ENCODE results near the gene PCSK5.

The PCSK5 gene

DNA sequence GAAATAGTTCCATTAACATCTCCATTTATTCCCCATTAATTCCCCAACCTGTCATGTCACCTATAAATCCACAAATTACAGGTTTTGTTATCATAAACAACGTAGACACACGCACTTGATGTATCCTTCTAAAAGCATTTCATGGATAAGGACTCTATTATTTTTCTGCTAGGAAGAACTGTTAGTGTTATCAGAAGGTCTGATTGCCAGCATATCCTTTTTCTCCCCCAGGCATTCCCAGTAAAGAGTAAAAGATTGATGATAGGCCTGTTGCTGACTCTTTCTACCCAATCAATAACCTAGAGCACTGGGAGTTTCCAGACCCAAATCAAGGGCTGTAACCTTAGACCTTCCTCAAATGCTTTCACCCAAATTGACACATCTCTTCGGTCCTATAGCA lies 442.9 kb downstream of the PCSK5 start:
- Histone ChIP-seq H3K4me3 (ENCODE audit: low read length) (no peak overlapping the region), H3K4me1 (ENCODE audit: control insufficient read depth, insufficient read depth, low read length) (no peaks in the 10 kb centered on the region), H3K9me3 (ENCODE audit: control insufficient read depth, insufficient read depth, low read length) (no peaks in the 10 kb centered on the region), H3K36me3 (ENCODE audit: control insufficient read depth, insufficient read depth, low read length) (no peaks in the 10 kb centered on the region), H3K27me3 (ENCODE audit: control insufficient read depth, insufficient read depth, low read length) (no peaks in the 10 kb centered on the region), H3K27ac (ENCODE audit: low read length) (no peak overlapping the region)
- DNase-seq (ENCODE audit: low read depth, low spot score), result no peak
- WGBS (ENCODE audit: insufficient coverage, insufficient read length), result no CpG with 5 or more reads among the region's 3 CpGs

DNA sequence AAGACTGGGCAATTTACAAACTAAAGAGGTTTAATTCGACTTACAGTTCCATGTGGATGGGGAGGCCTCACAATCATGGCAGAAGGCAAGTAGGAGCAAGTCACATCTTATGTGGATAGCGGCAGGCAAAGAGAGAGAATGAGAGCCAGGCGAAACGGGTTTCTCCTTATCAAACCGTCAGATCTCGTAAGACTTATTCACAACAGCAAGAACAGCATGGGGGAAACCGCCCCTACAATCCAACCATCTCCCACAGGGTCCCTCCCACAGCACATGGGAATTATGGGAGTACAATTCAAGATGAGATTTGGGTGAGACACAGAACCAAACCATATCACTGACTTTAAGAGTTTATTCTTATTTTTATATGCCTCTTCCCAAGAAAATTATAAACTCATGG lies 443.5 kb downstream of the PCSK5 start:
- Histone ChIP-seq H3K4me3 (ENCODE audit: low read length) (no peak overlapping the region), H3K9me3 (ENCODE audit: control insufficient read depth, insufficient read depth, low read length) (no peaks in the 10 kb centered on the region), H3K27ac (ENCODE audit: low read length) (no peak overlapping the region), H3K36me3 (ENCODE audit: control insufficient read depth, insufficient read depth, low read length) (no peaks in the 10 kb centered on the region), H3K4me1 (ENCODE audit: control insufficient read depth, insufficient read depth, low read length) (no peaks in the 10 kb centered on the region), H3K27me3 (ENCODE audit: control insufficient read depth, insufficient read depth, low read length) (no peaks in the 10 kb centered on the region)
- WGBS (ENCODE audit: insufficient coverage, insufficient read length), result no CpG with 5 or more reads among the region's 7 CpGs
- no peak for DNase-seq (ENCODE audit: low read depth, low spot score)

DNA sequence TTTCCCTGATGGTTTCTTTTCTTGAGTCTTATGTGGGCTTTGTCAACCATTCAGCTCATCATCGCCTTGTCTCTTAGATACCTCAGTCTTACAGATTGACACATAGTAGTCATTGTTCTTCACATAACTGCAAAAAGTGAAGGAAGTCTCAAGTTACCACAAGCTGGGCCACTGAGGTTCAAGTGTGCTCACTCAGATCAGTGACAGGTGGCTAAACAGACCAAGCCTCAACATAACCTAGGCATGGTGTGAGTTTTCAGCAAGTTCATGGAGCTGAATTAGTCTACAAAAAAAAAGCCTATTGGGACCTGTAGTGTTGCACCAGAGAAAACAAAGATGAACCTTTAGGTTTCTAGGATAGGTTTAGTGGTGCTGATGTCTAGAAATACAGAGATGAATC lies 445.6 kb downstream of the PCSK5 start:
- Histone ChIP-seq H3K36me3 (ENCODE audit: control insufficient read depth, insufficient read depth, low read length) (no peaks in the 10 kb centered on the region), H3K4me1 (ENCODE audit: control insufficient read depth, insufficient read depth, low read length) (no peaks in the 10 kb centered on the region), H3K9me3 (ENCODE audit: control insufficient read depth, insufficient read depth, low read length) (no peaks in the 10 kb centered on the region), H3K27me3 (ENCODE audit: control insufficient read depth, insufficient read depth, low read length) (no peaks in the 10 kb centered on the region), H3K4me3 (ENCODE audit: low read length) (no peak overlapping the region), H3K27ac (ENCODE audit: low read length) (no peak overlapping the region)
- no peak for DNase-seq (ENCODE audit: low read depth, low spot score)
- WGBS (ENCODE audit: insufficient coverage, insufficient read length), result no CpG with 5 or more reads among the region's 1 CpG

DNA sequence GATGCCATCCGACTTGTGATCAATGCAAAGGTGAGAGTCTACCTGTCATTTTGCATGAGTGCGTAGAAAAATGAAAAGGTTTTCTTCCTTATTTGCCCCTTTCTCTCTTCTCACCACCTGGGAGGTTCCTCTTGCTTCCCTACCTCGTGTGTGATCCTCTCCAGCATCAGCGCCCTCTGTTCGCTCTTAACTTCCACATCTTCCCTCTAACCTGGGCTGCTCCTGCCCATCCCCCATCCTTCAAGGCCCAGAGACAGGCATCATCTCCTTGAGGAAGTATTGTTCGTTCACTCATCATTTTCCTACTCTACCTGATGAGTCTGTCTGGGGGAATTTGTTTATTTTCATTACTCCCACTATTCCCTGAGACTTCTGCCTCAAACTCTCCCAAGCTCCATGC lies 447.9 kb downstream of the PCSK5 start:
- Histone ChIP-seq H3K27me3 (ENCODE audit: control insufficient read depth, insufficient read depth, low read length) (no peaks in the 10 kb centered on the region), H3K4me3 (ENCODE audit: low read length) (no peak overlapping the region), H3K36me3 (ENCODE audit: control insufficient read depth, insufficient read depth, low read length) (no peaks in the 10 kb centered on the region), H3K4me1 (ENCODE audit: control insufficient read depth, insufficient read depth, low read length) (no peaks in the 10 kb centered on the region), H3K27ac (ENCODE audit: low read length) (no peak overlapping the region), H3K9me3 (ENCODE audit: control insufficient read depth, insufficient read depth, low read length) (no peaks in the 10 kb centered on the region)
- no peak for DNase-seq (ENCODE audit: low read depth, low spot score)
- WGBS (ENCODE audit: insufficient coverage, insufficient read length), result no CpG with 5 or more reads among the region's 6 CpGs

DNA sequence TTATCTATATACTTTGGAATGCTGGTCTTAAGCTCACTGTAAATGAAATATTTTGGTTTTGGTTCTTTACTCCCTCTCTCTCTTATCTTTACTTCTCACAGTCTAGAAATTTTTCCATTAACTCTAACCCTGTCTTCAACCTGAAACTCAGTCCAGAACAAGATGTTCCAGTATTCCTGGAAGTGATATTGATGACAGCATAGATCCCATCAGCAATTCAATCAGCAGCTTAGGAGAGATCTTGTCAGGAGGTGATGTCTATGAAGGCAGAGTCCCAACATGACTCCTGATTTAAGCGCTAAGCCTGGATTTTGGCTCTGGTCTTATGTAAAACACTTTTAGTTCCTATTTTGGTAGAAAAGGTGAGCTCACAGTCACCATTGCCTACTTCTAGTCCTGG lies 451.1 kb downstream of the PCSK5 start:
- H3K9me3 ChIP-seq (ENCODE audit: control insufficient read depth, insufficient read depth, low read length), result no peaks in the 10 kb centered on the region
- no peak overlapping the region for H3K27ac ChIP-seq (ENCODE audit: low read length)
- no peaks in the 10 kb centered on the region for H3K36me3 ChIP-seq (ENCODE audit: control insufficient read depth, insufficient read depth, low read length)
- H3K27me3 ChIP-seq (ENCODE audit: control insufficient read depth, insufficient read depth, low read length), result no peaks in the 10 kb centered on the region
- no CpG with 5 or more reads among the region's 1 CpG for WGBS (ENCODE audit: insufficient coverage, insufficient read length)
- no peaks in the 10 kb centered on the region for H3K4me1 ChIP-seq (ENCODE audit: control insufficient read depth, insufficient read depth, low read length)
- H3K4me3 ChIP-seq (ENCODE audit: low read length), result no peak overlapping the region
- DNase-seq (ENCODE audit: low read depth, low spot score), result no peak

DNA sequence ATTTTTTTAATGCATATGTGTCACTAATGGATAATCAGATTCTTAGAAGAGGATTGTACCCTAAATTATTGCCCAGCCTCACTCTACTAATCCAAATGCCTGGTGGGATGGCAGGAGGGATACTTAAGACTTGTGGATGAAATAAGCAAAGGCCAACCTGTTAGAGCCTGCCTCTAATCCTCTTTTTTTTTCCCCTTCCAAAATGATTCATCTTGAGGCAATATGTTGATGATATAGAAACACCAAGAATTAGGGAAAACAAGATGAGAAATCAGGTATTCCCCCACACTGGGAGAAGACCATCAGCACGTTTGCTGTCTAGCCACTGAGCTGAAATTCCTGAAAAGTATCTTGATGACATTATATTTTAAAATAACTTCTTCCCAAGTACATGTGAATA lies 451.7 kb downstream of the PCSK5 start:
- H3K36me3 ChIP-seq (ENCODE audit: control insufficient read depth, insufficient read depth, low read length), result no peaks in the 10 kb centered on the region
- no peaks in the 10 kb centered on the region for H3K4me1 ChIP-seq (ENCODE audit: control insufficient read depth, insufficient read depth, low read length)
- no peak for DNase-seq (ENCODE audit: low read depth, low spot score)
- H3K9me3 ChIP-seq (ENCODE audit: control insufficient read depth, insufficient read depth, low read length), result no peaks in the 10 kb centered on the region
- H3K27me3 ChIP-seq (ENCODE audit: control insufficient read depth, insufficient read depth, low read length), result no peaks in the 10 kb centered on the region
- no CpG with 5 or more reads among the region's 1 CpG for WGBS (ENCODE audit: insufficient coverage, insufficient read length)
- no peak overlapping the region for H3K4me3 ChIP-seq (ENCODE audit: low read length)
- no peak overlapping the region for H3K27ac ChIP-seq (ENCODE audit: low read length)

DNA sequence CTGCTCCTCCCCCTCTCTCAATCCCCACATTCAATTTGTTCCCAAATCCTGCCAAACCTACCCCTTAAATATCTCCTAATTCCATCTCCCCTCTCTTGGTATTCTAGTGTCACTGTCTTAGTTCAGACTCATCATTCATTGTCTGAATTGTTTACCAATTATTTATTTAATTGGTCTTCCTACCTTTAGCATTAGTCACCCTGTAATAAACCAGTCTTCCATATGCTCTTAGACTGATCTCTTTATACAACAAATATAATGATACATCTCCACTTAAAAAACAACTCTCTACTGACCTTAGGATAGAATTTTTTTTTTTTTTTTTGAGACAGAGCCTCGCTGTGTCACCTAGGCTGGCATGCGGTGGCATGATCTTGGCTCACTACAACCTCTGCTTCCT lies 452.4 kb downstream of the PCSK5 start:
- Histone ChIP-seq H3K9me3 (ENCODE audit: control insufficient read depth, insufficient read depth, low read length) (no peaks in the 10 kb centered on the region), H3K27me3 (ENCODE audit: control insufficient read depth, insufficient read depth, low read length) (no peaks in the 10 kb centered on the region), H3K4me3 (ENCODE audit: low read length) (no peak overlapping the region), H3K4me1 (ENCODE audit: control insufficient read depth, insufficient read depth, low read length) (no peaks in the 10 kb centered on the region), H3K36me3 (ENCODE audit: control insufficient read depth, insufficient read depth, low read length) (no peaks in the 10 kb centered on the region), H3K27ac (ENCODE audit: low read length) (no peak overlapping the region)
- no peak for DNase-seq (ENCODE audit: low read depth, low spot score)
- no CpG with 5 or more reads among the region's 2 CpGs for WGBS (ENCODE audit: insufficient coverage, insufficient read length)

DNA sequence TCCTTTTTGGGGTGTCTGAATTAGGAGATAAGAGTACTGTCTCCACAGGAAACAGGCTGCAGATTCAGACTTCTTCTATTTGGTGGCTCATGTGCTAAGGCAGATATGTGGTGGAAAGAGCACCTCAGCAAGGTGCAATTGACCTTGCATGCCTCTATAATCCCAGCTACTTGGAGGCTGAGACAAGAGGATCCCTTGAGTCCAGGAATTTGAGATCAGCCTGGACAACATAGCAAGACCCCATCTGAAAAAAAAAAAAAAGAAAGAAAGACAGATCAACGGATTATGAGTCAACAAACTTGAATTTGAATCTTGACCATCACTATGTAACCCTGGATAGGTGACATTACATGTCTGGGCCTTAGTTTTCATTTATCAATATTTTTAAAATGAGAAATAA lies 459.4 kb downstream of the PCSK5 start:
- DNase-seq (ENCODE audit: low read depth, low spot score), result no peak
- H3K9me3 ChIP-seq (ENCODE audit: control insufficient read depth, insufficient read depth, low read length), result no peaks in the 10 kb centered on the region
- no peaks in the 10 kb centered on the region for H3K4me1 ChIP-seq (ENCODE audit: control insufficient read depth, insufficient read depth, low read length)
- no peaks in the 10 kb centered on the region for H3K36me3 ChIP-seq (ENCODE audit: control insufficient read depth, insufficient read depth, low read length)
- no peak overlapping the region for H3K4me3 ChIP-seq (ENCODE audit: low read length)
- WGBS (ENCODE audit: insufficient coverage, insufficient read length), result no CpG with 5 or more reads among the region's 1 CpG
- H3K27me3 ChIP-seq (ENCODE audit: control insufficient read depth, insufficient read depth, low read length), result no peaks in the 10 kb centered on the region
- no peak overlapping the region for H3K27ac ChIP-seq (ENCODE audit: low read length)

DNA sequence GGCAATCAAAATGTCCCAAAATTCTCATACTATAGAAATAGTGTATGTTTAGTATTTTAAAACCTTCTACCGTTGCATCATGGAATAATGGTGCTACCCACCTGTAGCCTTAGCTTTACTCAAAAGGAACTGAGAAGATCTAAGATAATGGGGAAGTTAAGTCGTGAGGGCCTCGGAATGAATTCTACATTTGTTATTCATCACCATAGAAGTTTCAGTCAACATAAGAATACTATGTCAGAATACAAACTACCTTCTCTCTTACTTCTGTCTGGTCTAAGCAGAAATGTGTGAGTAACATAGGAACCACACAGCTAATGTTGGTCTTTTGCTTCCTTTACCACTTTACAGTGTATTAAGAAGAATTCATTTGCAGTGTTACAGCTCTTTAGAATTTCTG lies 460.5 kb downstream of the PCSK5 start:
- WGBS (ENCODE audit: insufficient coverage, insufficient read length), result no CpG with 5 or more reads among the region's 3 CpGs
- no peak for DNase-seq (ENCODE audit: low read depth, low spot score)

DNA sequence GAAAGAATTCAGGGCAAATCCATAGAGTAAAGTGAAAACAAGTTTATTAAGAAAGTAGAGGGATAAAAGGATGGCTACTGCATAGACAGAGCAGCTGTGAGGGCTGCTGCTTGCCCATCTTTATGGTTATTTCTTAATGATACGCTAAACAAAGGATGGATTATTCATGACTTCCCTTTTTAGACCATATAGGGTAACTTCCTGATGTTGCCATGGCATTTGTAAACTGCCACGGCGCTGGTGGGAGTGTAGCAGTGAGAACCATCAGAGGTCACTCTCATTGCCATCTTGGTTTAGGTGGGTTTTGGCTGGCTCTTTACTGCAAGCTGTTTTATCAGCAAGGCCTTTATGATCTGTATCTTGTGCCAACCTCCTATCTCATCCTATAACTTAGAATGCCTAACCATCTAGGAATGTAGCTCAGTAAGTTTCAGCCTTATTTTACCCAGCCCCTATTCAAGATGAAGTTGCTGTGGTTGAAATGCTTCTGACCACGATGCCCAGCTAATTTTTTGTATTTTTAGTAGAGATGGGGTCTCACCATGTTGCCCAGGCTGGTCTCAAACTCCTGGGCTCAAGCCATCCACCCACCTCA lies 461.6 kb downstream of the PCSK5 start:
- H3K27ac ChIP-seq (ENCODE audit: low read length), result no peak overlapping the region
- no peaks in the 10 kb centered on the region for H3K4me1 ChIP-seq (ENCODE audit: control insufficient read depth, insufficient read depth, low read length)
- no peaks in the 10 kb centered on the region for H3K27me3 ChIP-seq (ENCODE audit: control insufficient read depth, insufficient read depth, low read length)
- no CpG with 5 or more reads among the region's 4 CpGs for WGBS (ENCODE audit: insufficient coverage, insufficient read length)
- no peaks in the 10 kb centered on the region for H3K36me3 ChIP-seq (ENCODE audit: control insufficient read depth, insufficient read depth, low read length)
- H3K9me3 ChIP-seq (ENCODE audit: control insufficient read depth, insufficient read depth, low read length), result no peaks in the 10 kb centered on the region
- DNase-seq (ENCODE audit: low read depth, low spot score), result no peak
- no peak overlapping the region for H3K4me3 ChIP-seq (ENCODE audit: low read length)

More for the DNA sequence above, 460.5 kb downstream of the PCSK5 start:
- H3K36me3 ChIP-seq (ENCODE audit: control insufficient read depth, insufficient read depth, low read length), result no peaks in the 10 kb centered on the region
- H3K9me3 ChIP-seq (ENCODE audit: control insufficient read depth, insufficient read depth, low read length), result no peaks in the 10 kb centered on the region
- no peak overlapping the region for H3K4me3 ChIP-seq (ENCODE audit: low read length)
- H3K27me3 ChIP-seq (ENCODE audit: control insufficient read depth, insufficient read depth, low read length), result no peaks in the 10 kb centered on the region
- H3K4me1 ChIP-seq (ENCODE audit: control insufficient read depth, insufficient read depth, low read length), result no peaks in the 10 kb centered on the region
- H3K27ac ChIP-seq (ENCODE audit: low read length), result no peak overlapping the region

DNA sequence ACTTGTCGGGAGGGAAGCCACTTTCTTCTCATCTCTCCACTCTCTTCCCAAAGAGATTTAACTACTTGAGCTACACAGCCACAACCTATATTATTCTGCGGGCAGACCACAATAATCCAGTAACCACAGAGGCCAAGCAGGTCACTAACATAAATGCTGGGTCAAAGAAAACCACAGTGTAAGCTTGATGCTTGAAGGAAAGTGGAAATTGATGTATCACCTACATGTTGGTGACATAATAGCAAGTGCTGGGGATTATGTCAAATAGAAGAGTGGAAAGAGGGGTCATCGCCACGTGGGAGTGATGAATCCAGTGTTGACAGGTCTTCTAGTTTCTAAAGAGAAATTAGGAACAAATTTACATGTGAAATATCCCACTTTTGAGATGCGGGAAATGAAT lies 462.8 kb downstream of the PCSK5 start:
- H3K36me3 ChIP-seq (ENCODE audit: control insufficient read depth, insufficient read depth, low read length), result no peaks in the 10 kb centered on the region
- H3K4me1 ChIP-seq (ENCODE audit: control insufficient read depth, insufficient read depth, low read length), result no peaks in the 10 kb centered on the region
- H3K27ac ChIP-seq (ENCODE audit: low read length), result no peak overlapping the region
- no CpG with 5 or more reads among the region's 5 CpGs for WGBS (ENCODE audit: insufficient coverage, insufficient read length)
- H3K27me3 ChIP-seq (ENCODE audit: control insufficient read depth, insufficient read depth, low read length), result no peaks in the 10 kb centered on the region
- H3K9me3 ChIP-seq (ENCODE audit: control insufficient read depth, insufficient read depth, low read length), result no peaks in the 10 kb centered on the region
- no peak for DNase-seq (ENCODE audit: low read depth, low spot score)
- H3K4me3 ChIP-seq (ENCODE audit: low read length), result no peak overlapping the region

Measured in iPS DF 6.9 (cell line).